Transverse colon (tissue), 4 donors: ENCODE data around the gene ADK. TPM values are rescaled to one million over a fixed set of nuclear protein-coding genes. Genes with fewer than 3 reads are reported as not detected.
"Not testable (repeated sequence)": the region's sequence is repeated elsewhere in the genome, so short reads cannot be mapped to it uniquely, and the experiment has no call there.

Experiments
- DNase-seq: peaks from one replicate; pipeline ENCODE4 v3.0.0-alpha.2; 2019
- H3K27ac ChIP-seq, 4 donors: fragments of 200-600 bp; sonication (generic); 2 replicates each; pipeline ENCODE4 v1.5.1; 2016 to 2018; ENCODE audit warnings: inconsistent platforms in 4 of 4
- H3K27me3 ChIP-seq: fragments of 200-600 bp; sonication (generic); 2 replicates; pipeline ENCODE4 v1.5.1; 2017; ENCODE audit warnings: inconsistent platforms
- H3K36me3 ChIP-seq, 4 donors: fragments of 200-600 bp; sonication (generic); 2 replicates each; pipeline ENCODE4 v1.5.1; 2017 to 2019; ENCODE audit warnings: inconsistent platforms in 4 of 4
- H3K4me1 ChIP-seq, 4 donors: fragments of 200-600 bp; sonication (generic); 2 replicates each; pipeline ENCODE4 v1.5.1; 2017 to 2020; ENCODE audit warnings: inconsistent platforms in 4 of 4
- H3K4me3 ChIP-seq, 4 donors: fragments of 200-600 bp; sonication (generic); 1 replicate in 1 of 4; 2 replicates in 3 of 4; pipeline versions ENCODE4 v1.5.1 to v1.6.1; 2017 to 2019; ENCODE audit warnings: inconsistent platforms in 4 of 4
- H3K9me3 ChIP-seq, 2 donors: fragments of 200-600 bp; sonication (generic); 2 replicates each; pipeline ENCODE4 v1.5.1; 2017 to 2019; ENCODE audit warnings: inconsistent platforms in 2 of 2
- EP300 ChIP-seq: sonication (generic); formaldehyde crosslinking; IDR thresholded peaks from one replicate; pipeline ENCODE4 v1.6.1; 2017; ENCODE audit warnings: antibody characterized with exemption, low read depth
- POLR2A ChIP-seq: fragments of 450-650 bp; IDR thresholded peaks from one replicate; pipeline ENCODE4 v1.6.1; 2016; ENCODE audit warnings: antibody characterized with exemption, mild to moderate bottlenecking, moderate library complexity
- POLR2AphosphoS5 ChIP-seq, 3 donors: sonication (generic); formaldehyde crosslinking; IDR thresholded peaks; one replicate each; pipeline ENCODE4 v1.6.1; 2016; ENCODE audit warnings: antibody characterized with exemption in 3 of 3
- WGBS, 2 donors: methylation state at CpG; one replicate each; pipeline ENCODE4 v1.1.5; 2018; ENCODE audit warnings: low coverage in 1 of 2; 5-methylcytosine and 5-hydroxymethylcytosine counted together
- in situ Hi-C, 4 donors: fragments of 200-750 bp; cut with MboI; loops; one replicate each; pipeline versions ENCODE4 v1.15.0 to v1.15.1; 2017; ENCODE audit warnings: low sequenced_read_pairs in 3 of 4, low pct_ligation_motif_present in 1 of 4, low pct_unique_long_range_greater_than_20kb in 1 of 4
- intact Hi-C: fragments of 100-400 bp; cut with DNase I; formaldehyde crosslinking; loops from one replicate; pipeline ENCODE4 v1.15.1; 2023; ENCODE audit warnings: low total_unique reads
- total RNA-seq, 4 donors: library from RNA; depleted of rRNA; stranded (reverse); fragments of >200 nt; gene quantifications; one replicate each; pipeline ENCODE4 v1.1.0, GENCODE V29; 2016
- TF ChIP-seq, protein P1 (sequence below), 5 experiments: fragments of 200-600 bp in 3 of 5; fragments of 450-650 bp in 2 of 5; sonication (generic) in 3 of 5; IDR thresholded peaks; 1 replicate in 2 of 5; 2 replicates in 3 of 5; pipeline ENCODE4 v1.5.1; 2016 to 2017; ENCODE audit warnings: antibody characterized with exemption in 5 of 5, inconsistent platforms in 3 of 5, mild to moderate bottlenecking in 2 of 5, moderate library complexity in 1 of 5

The ADK gene
- total RNA-seq, 4 donors from 2014 or later = 6.8 to 25.2 (median 14.8) TPM

DNA sequence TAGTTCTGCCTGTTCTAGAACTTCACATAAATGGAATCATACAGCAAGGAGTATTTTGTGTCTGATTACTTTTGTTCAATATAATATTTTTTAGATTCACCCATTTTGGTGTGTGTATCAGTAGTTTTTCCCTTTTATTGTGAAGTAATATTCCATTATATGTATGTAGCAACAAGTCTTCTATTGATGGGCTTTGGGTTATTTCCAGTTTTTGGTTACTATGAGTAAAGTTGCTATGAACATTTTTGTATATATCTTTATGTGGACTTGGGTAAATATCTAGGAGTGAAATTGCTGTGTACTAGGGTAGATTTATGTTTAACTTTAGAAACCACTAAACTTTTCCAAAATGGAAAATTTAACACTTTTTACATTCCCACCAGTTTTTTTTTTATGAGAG is 35.7 kb downstream of the ADK start:
- H3K4me3 ChIP-seq = no peak overlapping the region
- H3K27me3 ChIP-seq = no peaks in the 10 kb centered on the region
- intact Hi-C loops = no loop called here
- in situ Hi-C loops = no loop called here
- H3K9me3 ChIP-seq = no peaks in the 10 kb centered on the region
- TF ChIP-seq POLR2AphosphoS5 (IDR thresholded peaks at IDR 0.05) (no peak), EP300 (no peak), POLR2A (no peak)
- TF ChIP-seq, protein P1, sequence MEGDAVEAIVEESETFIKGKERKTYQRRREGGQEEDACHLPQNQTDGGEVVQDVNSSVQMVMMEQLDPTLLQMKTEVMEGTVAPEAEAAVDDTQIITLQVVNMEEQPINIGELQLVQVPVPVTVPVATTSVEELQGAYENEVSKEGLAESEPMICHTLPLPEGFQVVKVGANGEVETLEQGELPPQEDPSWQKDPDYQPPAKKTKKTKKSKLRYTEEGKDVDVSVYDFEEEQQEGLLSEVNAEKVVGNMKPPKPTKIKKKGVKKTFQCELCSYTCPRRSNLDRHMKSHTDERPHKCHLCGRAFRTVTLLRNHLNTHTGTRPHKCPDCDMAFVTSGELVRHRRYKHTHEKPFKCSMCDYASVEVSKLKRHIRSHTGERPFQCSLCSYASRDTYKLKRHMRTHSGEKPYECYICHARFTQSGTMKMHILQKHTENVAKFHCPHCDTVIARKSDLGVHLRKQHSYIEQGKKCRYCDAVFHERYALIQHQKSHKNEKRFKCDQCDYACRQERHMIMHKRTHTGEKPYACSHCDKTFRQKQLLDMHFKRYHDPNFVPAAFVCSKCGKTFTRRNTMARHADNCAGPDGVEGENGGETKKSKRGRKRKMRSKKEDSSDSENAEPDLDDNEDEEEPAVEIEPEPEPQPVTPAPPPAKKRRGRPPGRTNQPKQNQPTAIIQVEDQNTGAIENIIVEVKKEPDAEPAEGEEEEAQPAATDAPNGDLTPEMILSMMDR (IDR thresholded peaks at IDR 0.05) = no peak
- DNase-seq = no peak
- peaks cover 5 to 23% (median 12%) of the 10 kb centered on the region in 4 donors for H3K4me1 ChIP-seq
- H3K36me3 ChIP-seq = no peaks in the 10 kb centered on the region
- no peak overlapping the region for H3K27ac ChIP-seq

DNA sequence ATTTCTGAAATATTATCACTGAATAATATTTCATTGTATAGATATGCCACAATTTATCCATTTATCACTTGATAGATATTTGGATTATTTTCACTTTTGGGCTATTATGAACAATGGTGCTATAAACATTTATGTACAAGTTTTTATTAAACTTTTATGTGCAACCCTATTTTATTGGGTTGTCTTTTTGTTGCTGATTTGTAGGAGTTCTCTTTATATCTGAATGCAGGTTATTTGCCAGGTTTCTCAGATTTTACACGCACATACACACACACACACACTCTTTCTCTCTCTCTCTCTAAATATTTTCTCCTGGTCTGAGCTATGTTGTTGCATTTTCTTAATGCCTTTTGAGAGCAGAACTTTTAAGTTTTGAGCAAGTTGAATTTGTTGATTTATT is 36.2 kb downstream of the ADK start:
- intact Hi-C loops = no loop called here
- DNase-seq = no peak

DNA sequence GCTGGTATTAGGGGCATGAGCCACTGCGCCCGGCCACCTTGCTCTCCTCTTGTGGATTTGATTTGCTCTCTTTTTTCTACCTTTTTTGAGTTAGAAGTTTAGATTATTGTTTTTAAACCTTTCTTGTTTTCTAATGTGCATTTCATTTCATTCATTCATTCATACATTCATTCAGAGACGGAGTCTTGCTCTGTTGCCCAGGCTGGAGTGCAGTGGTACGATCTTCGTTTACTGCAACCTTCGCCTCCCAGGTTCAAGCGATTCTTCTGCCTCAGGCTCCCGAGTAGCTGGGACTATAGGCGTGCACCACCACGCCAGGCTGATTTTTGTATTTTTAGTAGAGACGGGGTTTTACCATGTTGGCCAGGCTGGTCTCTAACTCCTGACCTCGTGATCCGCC is 37.6 kb downstream of the ADK start:
- intact Hi-C loops, H3K36me3 ChIP-seq, H3K27me3 ChIP-seq, H3K4me3 ChIP-seq, DNase-seq, H3K27ac ChIP-seq, H3K9me3 ChIP-seq, in situ Hi-C loops: not testable (repeated sequence)
- peaks cover 5 to 30% (median 12%) of the 10 kb centered on the region in 4 donors for H3K4me1 ChIP-seq
- 97 to 100% methylated on average over 2 to 13 of the region's 13 CpGs for WGBS, 2 donors

More for the DNA sequence above, 36.2 kb downstream of the ADK start:
- Histone ChIP-seq H3K4me1 (peaks cover 5 to 29% (median 12%) of the 10 kb centered on the region in 4 donors), H3K4me3 (no peak overlapping the region), H3K36me3 (no peaks in the 10 kb centered on the region), H3K27ac (no peak overlapping the region), H3K27me3 (no peaks in the 10 kb centered on the region), H3K9me3 (no peaks in the 10 kb centered on the region)
- TF ChIP-seq EP300 = no peak
- TF ChIP-seq, protein P1 (IDR thresholded peaks at IDR 0.05) = no peak
- TF ChIP-seq POLR2AphosphoS5 (IDR thresholded peaks at IDR 0.05) = no peak
- TF ChIP-seq POLR2A = no peak
- in situ Hi-C loops = no loop called here
- WGBS, 2 donors = 89 to 100% methylated on average over 1 of the region's 1 CpG

DNA sequence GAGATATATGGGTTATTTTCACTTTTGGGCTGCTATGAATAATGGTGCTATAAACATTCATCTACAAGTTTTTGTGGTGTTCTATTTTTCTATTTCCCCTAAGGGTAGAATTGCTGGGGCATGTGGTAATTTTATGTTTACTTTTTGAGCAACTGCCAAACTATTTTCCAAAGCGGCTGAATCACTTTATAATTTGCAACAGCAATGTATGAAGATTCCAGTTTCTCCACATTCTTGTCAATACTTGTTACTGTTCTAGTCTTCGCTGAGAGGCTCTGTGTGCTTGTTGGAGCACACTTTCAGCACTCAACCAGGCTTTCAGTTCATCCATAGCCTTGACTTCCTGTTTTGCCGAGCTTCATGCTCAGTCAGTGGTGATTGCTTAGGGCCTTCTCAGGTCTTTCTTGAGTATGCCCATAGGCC is 39.0 kb downstream of the ADK start:
- Histone ChIP-seq H3K4me3 (peak overlapping the region in 1 of 4 donors; percentile 26), H3K4me1 (peaks cover 5 to 33% (median 12%) of the 10 kb centered on the region in 4 donors), H3K27me3 (no peaks in the 10 kb centered on the region), H3K36me3 (no peaks in the 10 kb centered on the region), H3K27ac (peak overlapping the region; percentile 53 to 79 (median 68)), H3K9me3 (no peaks in the 10 kb centered on the region)
- TF ChIP-seq, protein P1 (IDR thresholded peaks at IDR 0.05) = no peak
- TF ChIP-seq POLR2AphosphoS5 (IDR thresholded peaks at IDR 0.05) = no peak
- no peak for TF ChIP-seq POLR2A
- no peak for TF ChIP-seq EP300
- 0 to 12% methylated on average over 1 to 3 of the region's 3 CpGs for WGBS, 2 donors
- peak; percentile 21 for DNase-seq
- intact Hi-C loops (no loop called here), in situ Hi-C loops (no loop called here)

DNA sequence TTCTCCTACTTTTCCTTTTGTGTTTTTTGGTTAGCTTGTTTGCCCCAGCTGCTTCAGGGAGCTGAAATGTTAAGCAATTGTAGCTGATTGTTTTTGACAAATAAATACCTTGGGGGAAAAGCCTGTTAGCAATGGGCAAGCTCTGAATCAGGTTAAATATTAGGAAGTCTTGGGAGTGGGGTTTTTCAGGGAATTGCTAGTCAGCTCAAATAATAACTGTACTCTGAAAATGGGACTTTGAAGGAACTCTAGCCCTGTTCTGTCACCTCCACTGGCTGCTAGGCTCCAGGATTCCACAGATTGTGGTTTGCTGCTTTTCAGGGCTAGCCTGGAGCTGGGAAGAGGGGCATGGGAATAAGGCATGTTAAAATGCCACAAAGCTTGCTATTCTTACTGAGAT is 39.5 kb downstream of the ADK start:
- in situ Hi-C loops = no loop called here
- Histone ChIP-seq H3K4me1 (peaks cover 5 to 35% (median 12%) of the 10 kb centered on the region in 4 donors), H3K27ac (peak overlapping the region; percentile 53 to 79 (median 68)), H3K36me3 (no peaks in the 10 kb centered on the region), H3K4me3 (peak overlapping the region in 1 of 4 donors; percentile 26), H3K9me3 (no peaks in the 10 kb centered on the region), H3K27me3 (no peaks in the 10 kb centered on the region)
- intact Hi-C loops = no loop called here
- DNase-seq = no peak
- TF ChIP-seq POLR2A = no peak
- TF ChIP-seq, protein P1 (IDR thresholded peaks at IDR 0.05) = no peak
- TF ChIP-seq EP300 = no peak
- TF ChIP-seq POLR2AphosphoS5 (IDR thresholded peaks at IDR 0.05) = no peak
